NCI-H146 treated with DMSO at 0.1 percent for 48 hours (cell line): Measurements from ENCODE around the gene NPHS1.
"Not testable (repeated sequence)": the region's sequence is repeated elsewhere in the genome, so short reads cannot be mapped to it uniquely, and the experiment has no call there.

Experiments
- DNase-seq: peaks from one replicate; lab custom pipeline; 2025; ENCODE audit not compliant: unreplicated experiment; lab: John Stamatoyannopoulos, UW

Gene NPHS1

GRCh38 chr19:35874392-35874930, 22.2 kb upstream of the NPHS1 start:
- no peak for DNase-seq

GRCh38 chr19:35872180-35872579, 19.9 kb upstream of the NPHS1 start:
- no peak for DNase-seq

- no peak for DNase-seq
Observed at GRCh38 chr19:35871611-35872010, 19.3 kb upstream of the NPHS1 start.

GRCh38 chr19:35870798-35871197, 18.5 kb upstream of the NPHS1 start:
- DNase-seq: no peak

- not testable (repeated sequence) for DNase-seq
Observed at GRCh38 chr19:35870124-35870736, 17.9 kb upstream of the NPHS1 start.

- peak; percentile 93 for DNase-seq
Observed at GRCh38 chr19:35869327-35870123, 17.2 kb upstream of the NPHS1 start.

- DNase-seq: no peak
Observed at GRCh38 chr19:35868823-35869326, 16.6 kb upstream of the NPHS1 start.

GRCh38 chr19:35868172-35868822, 16.0 kb upstream of the NPHS1 start, which contains the start of gene APLP1:
TSS of gene APLP1 (plus strand) at chr19:35868574. CDS start at chr19:35868637, 63 bp downstream.
- peak; percentile 44 for DNase-seq

GRCh38 chr19:35863018-35863417, 10.7 kb upstream of the NPHS1 start:
- DNase-seq: no peak

GRCh38 chr19:35862528-35862927, 10.2 kb upstream of the NPHS1 start:
- DNase-seq: no peak

GRCh38 chr19:35861640-35862160, 9.4 kb upstream of the NPHS1 start:
- DNase-seq: no peak

GRCh38 chr19:35860818-35861639, 8.7 kb upstream of the NPHS1 start:
- DNase-seq: no peak

GRCh38 chr19:35860436-35860817, 8.1 kb upstream of the NPHS1 start:
- DNase-seq: no peak

GRCh38 chr19:35859414-35859813, 7.1 kb upstream of the NPHS1 start:
- no peak for DNase-seq

- no peak for DNase-seq
Observed at GRCh38 chr19:35858311-35858710, 6.0 kb upstream of the NPHS1 start.

- no peak for DNase-seq
Observed at GRCh38 chr19:35856546-35857149, 4.3 kb upstream of the NPHS1 start, which contains the start of gene KIRREL2. TSS of gene KIRREL2 (plus strand) at chr19:35856911. CDS start at chr19:35857120, 209 bp downstream.

- no peak for DNase-seq
Observed at GRCh38 chr19:35853038-35853756, 893 bp upstream of the NPHS1 start.

GRCh38 chr19:35851213-35852028, 883 bp downstream of the NPHS1 start:
- no peak for DNase-seq
